Loucy (cell line): ENCODE data around the gene UNKL.

Experiments
- H2AFZ ChIP-seq: fragments of 200-600 bp; sonication (generic); 2 replicates; pipeline ENCODE4 v1.6.0; 2016; ENCODE audit warnings: antibody characterized with exemption, mild to moderate bottlenecking, low read length, moderate library complexity
- H3F3A ChIP-seq: fragments of 200-600 bp; 2 replicates; pipeline ENCODE4 v1.6.0; 2016; ENCODE audit warnings: antibody characterized with exemption, low read depth, mild to moderate bottlenecking
- H3K27me3 ChIP-seq: fragments of 200-600 bp; sonication (generic); 2 replicates; pipeline ENCODE4 v1.6.1; 2014; ENCODE audit warnings: low read length, mild to moderate bottlenecking; ENCODE audit not compliant: insufficient read depth, poor library complexity, severe bottlenecking
- H3K36me3 ChIP-seq: fragments of 200-600 bp; sonication (generic); 2 replicates; pipeline ENCODE4 v1.6.1; 2016; ENCODE audit warnings: low read length; ENCODE audit not compliant: insufficient read depth
- H3K4me1 ChIP-seq: fragments of 200-600 bp; sonication (generic); 2 replicates; pipeline ENCODE4 v1.5.1; 2014; ENCODE audit warnings: low read length, mild to moderate bottlenecking; ENCODE audit not compliant: insufficient read depth, poor library complexity, severe bottlenecking
- H3K4me2 ChIP-seq: fragments of 200-600 bp; sonication (generic); 2 replicates; pipeline ENCODE4 v1.6.0; 2014; ENCODE audit warnings: antibody characterized with exemption, low read length, low read depth, mild to moderate bottlenecking; ENCODE audit not compliant: poor library complexity, severe bottlenecking
- H3K4me3 ChIP-seq: fragments of 200-600 bp; sonication (generic); 2 replicates; pipeline ENCODE4 v1.5.1; 2014; ENCODE audit warnings: low read length, mild to moderate bottlenecking, mixed read lengths; ENCODE audit not compliant: poor library complexity, severe bottlenecking
- H3K79me2 ChIP-seq: fragments of 200-600 bp; sonication (generic); 2 replicates; pipeline ENCODE4 v1.6.1; 2014; ENCODE audit warnings: low read length; ENCODE audit not compliant: insufficient read depth
- H3K9ac ChIP-seq: fragments of 200-600 bp; sonication (generic); 2 replicates; pipeline ENCODE4 v1.6.0; 2014; ENCODE audit warnings: mild to moderate bottlenecking, low read depth, low read length, moderate library complexity; ENCODE audit not compliant: poor library complexity, severe bottlenecking
- H3K9me2 ChIP-seq: fragments of 200-600 bp; sonication (generic); replicated peaks from 2 replicates; pipeline ENCODE4 v1.6.1; 2016; ENCODE audit warnings: low read depth, low read length, mixed read lengths
- H3K9me3 ChIP-seq: fragments of 200-600 bp; sonication (generic); 2 replicates; pipeline ENCODE4 v1.6.1; 2014; ENCODE audit warnings: mild to moderate bottlenecking, antibody characterized with exemption, low read length, low read depth; ENCODE audit not compliant: insufficient read depth
- H4K20me1 ChIP-seq: fragments of 200-600 bp; sonication (generic); 2 replicates; pipeline ENCODE4 v1.6.0; 2014; ENCODE audit warnings: antibody characterized with exemption, low read length, mild to moderate bottlenecking; ENCODE audit not compliant: insufficient read depth, poor library complexity, severe bottlenecking
- EZH2phosphoT487 ChIP-seq: fragments of 200-600 bp; IDR thresholded peaks from 2 replicates; pipeline ENCODE4 v1.6.1; 2018; ENCODE audit warnings: antibody characterized with exemption, mild to moderate bottlenecking, moderate library complexity, borderline replicate concordance
- TF ChIP-seq, protein P1 (sequence below): fragments of 200-600 bp; sonication (generic); conservative IDR thresholded peaks from 2 replicates; pipeline ENCODE4 v1.5.1; 2014; ENCODE audit warnings: mild to moderate bottlenecking, antibody characterized with exemption, low read length

UNKL gene

DNA sequence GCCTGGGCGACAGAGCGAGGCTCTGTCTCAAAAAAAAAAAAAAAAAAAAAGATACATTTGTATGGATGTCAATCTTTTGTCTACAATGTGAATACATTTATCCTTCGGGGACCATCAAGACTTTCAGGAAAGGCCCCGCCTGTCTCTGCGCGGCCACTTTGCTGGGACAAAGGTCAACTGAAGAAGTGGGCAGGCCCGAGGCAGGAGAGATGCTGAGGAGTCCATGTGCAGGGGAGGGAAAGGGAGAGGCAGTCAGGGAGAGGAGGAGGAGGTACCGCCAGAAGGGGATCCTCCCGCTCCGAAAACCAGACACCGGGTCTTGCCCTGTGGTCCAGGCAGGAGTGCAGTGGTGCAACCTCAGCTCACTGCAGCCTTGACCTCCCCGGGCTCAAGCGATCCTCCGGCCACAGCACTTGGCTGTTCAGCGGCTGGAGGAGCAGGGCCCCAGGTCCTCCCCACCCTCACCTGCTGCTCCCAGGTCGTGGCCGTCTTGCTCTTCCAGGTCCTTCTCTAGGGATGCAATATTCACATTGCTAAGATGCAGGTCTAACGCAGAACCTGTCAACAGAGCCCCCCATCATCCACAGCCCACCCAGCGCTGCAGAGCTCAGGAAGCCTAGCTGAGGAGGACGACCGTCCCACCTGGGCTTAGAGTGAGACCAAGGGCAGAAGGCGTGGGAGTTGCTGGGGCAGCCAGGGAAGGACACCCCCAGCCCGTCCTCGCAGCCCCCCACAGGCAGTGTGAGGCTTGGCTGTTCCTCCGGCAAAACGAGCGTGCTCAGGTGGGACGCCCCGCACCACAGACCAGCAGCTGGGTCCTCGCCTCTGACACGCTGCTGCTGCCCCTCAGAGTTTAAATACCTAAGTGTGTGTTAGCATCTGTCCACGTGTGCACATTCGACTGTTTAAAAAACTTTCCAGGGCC is 43.2 kb downstream of the UNKL start:
- TF ChIP-seq EZH2phosphoT487, result no peak
- TF ChIP-seq, protein P1, sequence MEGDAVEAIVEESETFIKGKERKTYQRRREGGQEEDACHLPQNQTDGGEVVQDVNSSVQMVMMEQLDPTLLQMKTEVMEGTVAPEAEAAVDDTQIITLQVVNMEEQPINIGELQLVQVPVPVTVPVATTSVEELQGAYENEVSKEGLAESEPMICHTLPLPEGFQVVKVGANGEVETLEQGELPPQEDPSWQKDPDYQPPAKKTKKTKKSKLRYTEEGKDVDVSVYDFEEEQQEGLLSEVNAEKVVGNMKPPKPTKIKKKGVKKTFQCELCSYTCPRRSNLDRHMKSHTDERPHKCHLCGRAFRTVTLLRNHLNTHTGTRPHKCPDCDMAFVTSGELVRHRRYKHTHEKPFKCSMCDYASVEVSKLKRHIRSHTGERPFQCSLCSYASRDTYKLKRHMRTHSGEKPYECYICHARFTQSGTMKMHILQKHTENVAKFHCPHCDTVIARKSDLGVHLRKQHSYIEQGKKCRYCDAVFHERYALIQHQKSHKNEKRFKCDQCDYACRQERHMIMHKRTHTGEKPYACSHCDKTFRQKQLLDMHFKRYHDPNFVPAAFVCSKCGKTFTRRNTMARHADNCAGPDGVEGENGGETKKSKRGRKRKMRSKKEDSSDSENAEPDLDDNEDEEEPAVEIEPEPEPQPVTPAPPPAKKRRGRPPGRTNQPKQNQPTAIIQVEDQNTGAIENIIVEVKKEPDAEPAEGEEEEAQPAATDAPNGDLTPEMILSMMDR, result no peak
- Histone ChIP-seq H3F3A (no peaks in the 10 kb centered on the region), H3K4me3 (no peak overlapping the region), H3K9me3 (no peaks in the 10 kb centered on the region), H3K36me3 (no peaks in the 10 kb centered on the region), H3K9me2 (no peaks in the 10 kb centered on the region), H2AFZ (no peak overlapping the region), H3K79me2 (no peaks in the 10 kb centered on the region), H4K20me1 (no peaks in the 10 kb centered on the region), H3K27me3 (no peaks in the 10 kb centered on the region), H3K4me2 (no peak overlapping the region), H3K9ac (no peak overlapping the region), H3K4me1 (no peaks in the 10 kb centered on the region)

GRCh38 chr16:1367486-1368174 is 46.9 kb downstream of the UNKL start:
- H3K4me2 ChIP-seq, result no peak overlapping the region
- H3K9me3 ChIP-seq, result no peaks in the 10 kb centered on the region
- H3K9me2 ChIP-seq, result no peaks in the 10 kb centered on the region
- H3K79me2 ChIP-seq, result no peaks in the 10 kb centered on the region
- H3K27me3 ChIP-seq, result no peaks in the 10 kb centered on the region
- no peaks in the 10 kb centered on the region for H4K20me1 ChIP-seq
- TF ChIP-seq EZH2phosphoT487, result no peak
- TF ChIP-seq, protein P1, result no peak
- no peaks in the 10 kb centered on the region for H3F3A ChIP-seq
- no peaks in the 10 kb centered on the region for H3K4me1 ChIP-seq
- H3K4me3 ChIP-seq, result no peak overlapping the region
- H3K36me3 ChIP-seq, result no peaks in the 10 kb centered on the region
- no peak overlapping the region for H3K9ac ChIP-seq
- no peak overlapping the region for H2AFZ ChIP-seq

GRCh38 chr16:1366712-1367299 is 47.7 kb downstream of the UNKL start:
- Histone ChIP-seq H3K36me3 (no peaks in the 10 kb centered on the region), H2AFZ (no peak overlapping the region)

More at GRCh38 chr16:1366712-1367299, 47.7 kb downstream of the UNKL start:
- Histone ChIP-seq H3K4me3 (no peak overlapping the region), H3K4me1 (no peaks in the 10 kb centered on the region), H3K79me2 (no peaks in the 10 kb centered on the region), H3K27me3 (no peaks in the 10 kb centered on the region), H3F3A (no peaks in the 10 kb centered on the region), H3K9me2 (no peaks in the 10 kb centered on the region), H3K9ac (no peak overlapping the region), H3K9me3 (no peaks in the 10 kb centered on the region), H3K4me2 (no peak overlapping the region), H4K20me1 (no peaks in the 10 kb centered on the region)
- no peak for TF ChIP-seq EZH2phosphoT487
- TF ChIP-seq, protein P1, result no peak
